GM23338 (cell line): ENCODE data around the gene RNF40.
"Not testable (repeated sequence)": the region's sequence is repeated elsewhere in the genome, so short reads cannot be mapped to it uniquely, and the experiment has no call there.

Experiments used
- CREB1 ChIP-seq: fragments of 250-450 bp; sonication (Bioruptor Pico); IDR thresholded peaks from 2 replicates; pipeline ENCODE4 v1.5.0; 2020; ENCODE audit warnings: low read depth, mild to moderate bottlenecking, moderate library complexity
- EZH2 ChIP-seq: fragments of 200-600 bp; sonication (generic); IDR thresholded peaks from one replicate; pipeline ENCODE4 v1.8.0; 2017; ENCODE audit warnings: antibody characterized with exemption, mild to moderate bottlenecking, low read depth; ENCODE audit not compliant: unreplicated experiment
- POLR2AphosphoS5 ChIP-seq: IDR thresholded peaks from 2 replicates; pipeline ENCODE4 v1.6.1; 2016; ENCODE audit warnings: antibody characterized with exemption, low read depth
- TF ChIP-seq, protein P1 (sequence below), 2 experiments: fragments of 200-600 bp in 1 of 2; sonication (generic) in 1 of 2; conservative IDR thresholded peaks; 2 replicates each; pipeline versions ENCODE4 v1.5.1 to v1.6.1; 2016 to 2017; ENCODE audit warnings: antibody characterized with exemption in 2 of 2, low read depth in 2 of 2, mild to moderate bottlenecking in 2 of 2, moderate library complexity in 1 of 2
- TF ChIP-seq, protein P2 (sequence below): IDR thresholded peaks from one replicate; pipeline ENCODE4 v1.6.1; 2018; ENCODE audit warnings: antibody characterized with exemption; ENCODE audit not compliant: unreplicated experiment

DNA sequence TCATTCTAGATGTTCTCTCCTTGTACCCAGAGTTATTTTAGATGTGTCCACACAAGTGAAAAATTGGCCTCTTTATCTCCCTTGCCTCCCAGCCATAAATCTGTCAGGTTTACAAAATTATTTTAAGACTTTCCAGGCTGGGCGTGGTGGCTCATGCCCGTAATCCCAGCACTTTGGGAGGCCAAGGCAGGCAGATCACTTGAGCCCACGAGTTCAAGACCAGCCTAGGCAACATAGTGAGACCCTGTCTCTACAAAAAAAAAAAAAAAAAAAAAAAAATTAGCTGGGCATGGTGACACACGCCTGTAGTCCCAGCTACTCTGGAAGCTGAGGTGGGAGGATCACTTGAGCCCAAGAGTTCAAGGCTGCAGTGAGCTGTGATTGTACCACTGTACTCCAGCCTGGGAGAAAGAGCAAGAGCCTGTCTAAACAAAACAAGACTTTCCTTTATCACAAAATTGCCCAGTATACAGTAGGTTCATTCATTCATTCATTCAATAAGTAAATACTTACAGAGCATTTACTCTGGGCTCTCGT is 46.8 kb downstream of the RNF40 start:
- not testable (repeated sequence) for TF ChIP-seq POLR2AphosphoS5; EZH2; CREB1 (CRISPR knock-in tag)
- TF ChIP-seq, protein P1, sequence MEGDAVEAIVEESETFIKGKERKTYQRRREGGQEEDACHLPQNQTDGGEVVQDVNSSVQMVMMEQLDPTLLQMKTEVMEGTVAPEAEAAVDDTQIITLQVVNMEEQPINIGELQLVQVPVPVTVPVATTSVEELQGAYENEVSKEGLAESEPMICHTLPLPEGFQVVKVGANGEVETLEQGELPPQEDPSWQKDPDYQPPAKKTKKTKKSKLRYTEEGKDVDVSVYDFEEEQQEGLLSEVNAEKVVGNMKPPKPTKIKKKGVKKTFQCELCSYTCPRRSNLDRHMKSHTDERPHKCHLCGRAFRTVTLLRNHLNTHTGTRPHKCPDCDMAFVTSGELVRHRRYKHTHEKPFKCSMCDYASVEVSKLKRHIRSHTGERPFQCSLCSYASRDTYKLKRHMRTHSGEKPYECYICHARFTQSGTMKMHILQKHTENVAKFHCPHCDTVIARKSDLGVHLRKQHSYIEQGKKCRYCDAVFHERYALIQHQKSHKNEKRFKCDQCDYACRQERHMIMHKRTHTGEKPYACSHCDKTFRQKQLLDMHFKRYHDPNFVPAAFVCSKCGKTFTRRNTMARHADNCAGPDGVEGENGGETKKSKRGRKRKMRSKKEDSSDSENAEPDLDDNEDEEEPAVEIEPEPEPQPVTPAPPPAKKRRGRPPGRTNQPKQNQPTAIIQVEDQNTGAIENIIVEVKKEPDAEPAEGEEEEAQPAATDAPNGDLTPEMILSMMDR (conservative IDR thresholded peaks at IDR 0.05; ENCODE audit: low read depth in 2 of 2): not testable (repeated sequence)
- TF ChIP-seq, protein P2, sequence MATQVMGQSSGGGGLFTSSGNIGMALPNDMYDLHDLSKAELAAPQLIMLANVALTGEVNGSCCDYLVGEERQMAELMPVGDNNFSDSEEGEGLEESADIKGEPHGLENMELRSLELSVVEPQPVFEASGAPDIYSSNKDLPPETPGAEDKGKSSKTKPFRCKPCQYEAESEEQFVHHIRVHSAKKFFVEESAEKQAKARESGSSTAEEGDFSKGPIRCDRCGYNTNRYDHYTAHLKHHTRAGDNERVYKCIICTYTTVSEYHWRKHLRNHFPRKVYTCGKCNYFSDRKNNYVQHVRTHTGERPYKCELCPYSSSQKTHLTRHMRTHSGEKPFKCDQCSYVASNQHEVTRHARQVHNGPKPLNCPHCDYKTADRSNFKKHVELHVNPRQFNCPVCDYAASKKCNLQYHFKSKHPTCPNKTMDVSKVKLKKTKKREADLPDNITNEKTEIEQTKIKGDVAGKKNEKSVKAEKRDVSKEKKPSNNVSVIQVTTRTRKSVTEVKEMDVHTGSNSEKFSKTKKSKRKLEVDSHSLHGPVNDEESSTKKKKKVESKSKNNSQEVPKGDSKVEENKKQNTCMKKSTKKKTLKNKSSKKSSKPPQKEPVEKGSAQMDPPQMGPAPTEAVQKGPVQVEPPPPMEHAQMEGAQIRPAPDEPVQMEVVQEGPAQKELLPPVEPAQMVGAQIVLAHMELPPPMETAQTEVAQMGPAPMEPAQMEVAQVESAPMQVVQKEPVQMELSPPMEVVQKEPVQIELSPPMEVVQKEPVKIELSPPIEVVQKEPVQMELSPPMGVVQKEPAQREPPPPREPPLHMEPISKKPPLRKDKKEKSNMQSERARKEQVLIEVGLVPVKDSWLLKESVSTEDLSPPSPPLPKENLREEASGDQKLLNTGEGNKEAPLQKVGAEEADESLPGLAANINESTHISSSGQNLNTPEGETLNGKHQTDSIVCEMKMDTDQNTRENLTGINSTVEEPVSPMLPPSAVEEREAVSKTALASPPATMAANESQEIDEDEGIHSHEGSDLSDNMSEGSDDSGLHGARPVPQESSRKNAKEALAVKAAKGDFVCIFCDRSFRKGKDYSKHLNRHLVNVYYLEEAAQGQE: not testable (repeated sequence)
